HepG2 (cell line): ENCODE measurements around the gene KAT6B. TPM values are rescaled to one million over a fixed set of nuclear protein-coding genes. Genes with fewer than 3 reads are reported as not detected.

Experiments
- ATAC-seq: fragments of 200-7000 bp; cut with Tn5 transposase; 3 replicates; pipeline ENCODE4 v1.9.1; 2020; ENCODE audit warnings: mild to moderate bottlenecking, moderate library complexity
- BruUV-seq: library from RNA; stranded (reverse); fragments of 400-500 nt; replicated peaks from 2 replicates; lab custom pipeline; 2021; lab: Mats Ljungman, UMichigan
- CTCF ChIA-PET: fragments of 300-600 bp; formaldehyde crosslinking; extraction: SDS; loops from one replicate; lab custom pipeline; 2021; ENCODE audit warnings: low total read pairs, inconsistent platforms, low intra/inter-chr PET ratio; lab: Yijun Ruan, JAX
- POLR2A ChIA-PET: fragments of 350-600 bp; sonication (Branson Sonifier 250); formaldehyde crosslinking; loops from one replicate; lab custom pipeline; 2020; ENCODE audit warnings: antibody characterized with exemption, inconsistent platforms; lab: Yijun Ruan, JAX
- DNase-seq: peaks from one replicate; pipeline ENCODE4 v3.0.0-alpha.2; 2015; ENCODE audit warnings: low spot score
- FAIRE-seq: peaks from 3 replicates; lab custom pipeline; 2011; peaks lifted over from hg19 to GRCh38; lab: Jason Lieb, UNC
- H2AFZ ChIP-seq: one replicate; pipeline ENCODE4 v1.6.1; 2011; ENCODE audit warnings: low read length, inconsistent platforms
- H3K27ac ChIP-seq: fragments of 300-600 bp; 3 replicates; pipeline ENCODE4 v1.8.0; 2011; ENCODE audit warnings: mixed run types, mild to moderate bottlenecking, mixed read lengths, low read length, inconsistent platforms; ENCODE audit not compliant: insufficient read depth; ENCODE audit errors: extremely low read length
- H3K27me3 ChIP-seq, 2 experiments: fragments of 200-600 bp in 1 of 2; 2 replicates in 1 of 2; 3 replicates in 1 of 2; pipeline versions ENCODE4 v1.6.0 to v1.8.0; 2011; ENCODE audit warnings: low read length in 2 of 2, mild to moderate bottlenecking in 2 of 2, moderate library complexity in 2 of 2, inconsistent platforms in 1 of 2; ENCODE audit not compliant: insufficient read depth in 2 of 2, control insufficient read depth in 1 of 2
- H3K36me3 ChIP-seq, 2 experiments: fragments of 200-600 bp in 1 of 2; replicated peaks in 1 of 2; 2 replicates in 1 of 2; 3 replicates in 1 of 2; pipeline versions ENCODE4 v1.5.1 to v1.8.0; 2011; ENCODE audit warnings: low read length in 2 of 2, inconsistent platforms in 1 of 2; ENCODE audit not compliant: insufficient read depth in 2 of 2, control insufficient read depth in 1 of 2
- H3K4me1 ChIP-seq: 2 replicates; pipeline ENCODE4 v1.5.1; 2012; ENCODE audit warnings: low read length, inconsistent platforms; ENCODE audit not compliant: insufficient read depth
- H3K4me2 ChIP-seq: 2 replicates; pipeline ENCODE4 v1.6.0; 2011; ENCODE audit warnings: low read depth, low read length, inconsistent platforms
- H3K4me3 ChIP-seq, 3 experiments: fragments of 200-600 bp in 1 of 3; sonication (generic), shearing (Covaris generic) in 1 of 3; replicated peaks in 1 of 3; 2 replicates each; pipeline ENCODE4 v1.5.1; 2011 to 2016; ENCODE audit warnings: low read length in 3 of 3, inconsistent platforms in 2 of 3, low read depth in 2 of 3, mild to moderate bottlenecking in 2 of 3, control low read depth in 1 of 3, mixed read lengths in 1 of 3; ENCODE audit not compliant: insufficient read depth in 1 of 3
- H3K79me2 ChIP-seq: one replicate; pipeline ENCODE4 v1.6.1; 2011; ENCODE audit warnings: low read length, inconsistent platforms; ENCODE audit not compliant: insufficient read depth
- H3K9ac ChIP-seq: 2 replicates; pipeline ENCODE4 v1.6.0; 2011; ENCODE audit warnings: mild to moderate bottlenecking, low read depth, low read length, inconsistent platforms; ENCODE audit not compliant: insufficient read depth
- H3K9me3 ChIP-seq: 2 replicates; pipeline ENCODE4 v1.5.1; 2012; ENCODE audit warnings: mild to moderate bottlenecking, low read length
- H4K20me1 ChIP-seq: 2 replicates; pipeline ENCODE4 v1.6.0; 2011; ENCODE audit warnings: inconsistent platforms, mild to moderate bottlenecking, low read length, moderate library complexity; ENCODE audit not compliant: insufficient read depth
- IKZF4 ChIP-seq: sonication (generic); formaldehyde crosslinking; IDR thresholded peaks from 2 replicates; pipeline ENCODE4 v1.5.1; 2020; ENCODE audit warnings: borderline replicate concordance, mild to moderate bottlenecking, low read depth, missing genetic modification reagents; ENCODE audit errors: not compliant biosample characterization
- RARA ChIP-seq: IDR thresholded peaks from 2 replicates; pipeline ENCODE4 v1.6.1; 2016; ENCODE audit warnings: missing genetic modification reagents, missing compliant biosample characterization
- RERE ChIP-seq: IDR thresholded peaks from 2 replicates; pipeline ENCODE4 v1.6.1; 2016; ENCODE audit warnings: low read depth, missing genetic modification reagents, missing compliant biosample characterization
- ZMYM4 ChIP-seq: sonication (generic); formaldehyde crosslinking; IDR thresholded peaks from 2 replicates; pipeline ENCODE4 v1.8.1; 2023; ENCODE audit warnings: mild to moderate bottlenecking, missing genetic modification reagents
- ZNF660 ChIP-seq: sonication (generic); formaldehyde crosslinking; IDR thresholded peaks from 2 replicates; pipeline ENCODE4 v1.5.1; 2020; ENCODE audit warnings: mild to moderate bottlenecking, low read depth, missing genetic modification reagents, borderline replicate concordance
- WGBS: methylation state at CpG from one replicate; pipeline ENCODE4 v1.1.6; 2017; ENCODE audit warnings: low lambda C conversion rate; 5-methylcytosine and 5-hydroxymethylcytosine counted together
- in situ Hi-C: cut with HindIII; loops from 2 replicates; pipeline ENCODE4 v1.10.0; 2017; ENCODE audit warnings: low pct_unique_long_range_greater_than_20kb; ENCODE audit not compliant: extremely low pct_ligation_motif_present
- intact Hi-C: fragments of 100-400 bp; cut with micrococcal nuclease; formaldehyde crosslinking; loops from one replicate; pipeline ENCODE4 v1.10.0; 2022; ENCODE audit not compliant: unreplicated experiment
- polyA plus RNA-seq, 8 experiments: library from polyadenylated mRNA; depleted of rRNA in 3 of 8; stranded (reverse) in 7 of 8; unstranded in 1 of 8; fragments of >200 nt; fragmentation: Illumina TruSeq in 4 of 8; extraction: Trizol in 4 of 8; gene quantifications; 2 replicates each; pipeline versions ENCODE4 v1.2.1 to v1.2.3, GENCODE V29; 2011 to 2016; ENCODE audit warnings: low read depth in 4 of 8, missing spikeins in 1 of 8, mixed read lengths in 1 of 8; ENCODE audit not compliant: insufficient read depth in 1 of 8
- total RNA-seq, 5 experiments: library from RNA; depleted of rRNA; stranded (reverse); fragments of >200 nt; fragmentation: Illumina TruSeq; extraction: Trizol; gene quantifications; 2 replicates each; pipeline ENCODE4 v1.2.3, GENCODE V29; 2016; ENCODE audit warnings: low read depth in 1 of 5

KAT6B gene
- total and polyA plus RNA-seq, 2 of the 13 experiments (the other 11 are each of a cell fraction or from before 2014, with no cell fraction given) = 3.0 to 9.5 TPM

GRCh38 chr10:75011221-75011620 lies 184.8 kb downstream of the KAT6B start:
- no peaks in the 10 kb centered on the region for H3K4me1 ChIP-seq
- BruUV-seq = no TSS peak
- H4K20me1 ChIP-seq = no peaks in the 10 kb centered on the region
- ATAC-seq (no peak), DNase-seq (no peak), FAIRE-seq (no peak)
- 100% methylated on average over 1 of the region's 1 CpG for WGBS
- POLR2A ChIA-PET = no interaction called here
- no peak overlapping the region for H3K27ac ChIP-seq
- H3K4me3 ChIP-seq = no peak overlapping the region
- CTCF ChIA-PET = no interaction called here
- in situ Hi-C loops = no loop called here
- no peaks in the 10 kb centered on the region for H3K27me3 ChIP-seq
- no peaks in the 10 kb centered on the region for H3K79me2 ChIP-seq
- intact Hi-C loops = no loop called here
- H3K36me3 ChIP-seq = peaks cover 0 to 3% of the 10 kb centered on the region in 2 experiments; a peak in 1 of 5 replicates
- TF ChIP-seq ZMYM4 (CRISPR knock-in tag) (no peak), RARA (CRISPR knock-in tag) (no peak), IKZF4 (CRISPR knock-in tag) (no peak), ZNF660 (CRISPR knock-in tag) (no peak), RERE (CRISPR knock-in tag) (no peak)
- no peak overlapping the region for H3K4me2 ChIP-seq
- H3K9ac ChIP-seq = no peak overlapping the region
- H2AFZ ChIP-seq = no peak overlapping the region
- no peaks in the 10 kb centered on the region for H3K9me3 ChIP-seq
